Breast epithelium (tissue), 3 donors: ENCODE measurements around the gene MYLK2.

Source experiments
- POLR2A ChIP-seq: fragments of 450-650 bp; IDR thresholded peaks from one replicate; pipeline ENCODE4 v1.6.1; 2016; ENCODE audit warnings: antibody characterized with exemption, mild to moderate bottlenecking, moderate library complexity
- POLR2AphosphoS5 ChIP-seq, 3 donors: sonication (generic); formaldehyde crosslinking; IDR thresholded peaks; one replicate each; pipeline ENCODE4 v1.6.1; 2017; ENCODE audit warnings: antibody characterized with exemption in 3 of 3
- TF ChIP-seq, protein P1 (sequence below), 3 donors: fragments of 450-650 bp; IDR thresholded peaks; one replicate each; pipeline ENCODE4 v1.5.1; 2016 to 2017; ENCODE audit warnings: antibody characterized with exemption in 3 of 3, mild to moderate bottlenecking in 3 of 3, moderate library complexity in 3 of 3

- TF ChIP-seq POLR2AphosphoS5 (IDR thresholded peaks at IDR 0.05) = no peak
- TF ChIP-seq, protein P1, sequence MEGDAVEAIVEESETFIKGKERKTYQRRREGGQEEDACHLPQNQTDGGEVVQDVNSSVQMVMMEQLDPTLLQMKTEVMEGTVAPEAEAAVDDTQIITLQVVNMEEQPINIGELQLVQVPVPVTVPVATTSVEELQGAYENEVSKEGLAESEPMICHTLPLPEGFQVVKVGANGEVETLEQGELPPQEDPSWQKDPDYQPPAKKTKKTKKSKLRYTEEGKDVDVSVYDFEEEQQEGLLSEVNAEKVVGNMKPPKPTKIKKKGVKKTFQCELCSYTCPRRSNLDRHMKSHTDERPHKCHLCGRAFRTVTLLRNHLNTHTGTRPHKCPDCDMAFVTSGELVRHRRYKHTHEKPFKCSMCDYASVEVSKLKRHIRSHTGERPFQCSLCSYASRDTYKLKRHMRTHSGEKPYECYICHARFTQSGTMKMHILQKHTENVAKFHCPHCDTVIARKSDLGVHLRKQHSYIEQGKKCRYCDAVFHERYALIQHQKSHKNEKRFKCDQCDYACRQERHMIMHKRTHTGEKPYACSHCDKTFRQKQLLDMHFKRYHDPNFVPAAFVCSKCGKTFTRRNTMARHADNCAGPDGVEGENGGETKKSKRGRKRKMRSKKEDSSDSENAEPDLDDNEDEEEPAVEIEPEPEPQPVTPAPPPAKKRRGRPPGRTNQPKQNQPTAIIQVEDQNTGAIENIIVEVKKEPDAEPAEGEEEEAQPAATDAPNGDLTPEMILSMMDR (IDR thresholded peaks at IDR 0.05) = no peak
- no peak for TF ChIP-seq POLR2A
Measured at GRCh38 chr20:31831211-31831610, 12.1 kb downstream of the MYLK2 start.
